Testis (tissue), 3 donors: ENCODE data around the gene CERS2. TPM values are rescaled to one million over a fixed set of nuclear protein-coding genes. Genes with fewer than 3 reads are reported as not detected.

Experiments used
- DNase-seq: peaks from one replicate; pipeline ENCODE4 v3.0.0-alpha.2; 2019
- H3K27ac ChIP-seq, 2 donors: fragments of 200-600 bp; sonication (generic); one replicate each; pipeline ENCODE4 v1.5.1; 2019
- H3K27me3 ChIP-seq: fragments of 200-600 bp; sonication (generic); one replicate; pipeline ENCODE4 v1.5.1; 2019
- H3K36me3 ChIP-seq: fragments of 200-600 bp; sonication (generic); one replicate; pipeline ENCODE4 v1.5.1; 2017; ENCODE audit warnings: low read depth; ENCODE audit errors: missing control alignments
- H3K4me1 ChIP-seq: fragments of 200-600 bp; sonication (generic); one replicate; pipeline ENCODE4 v1.5.1; 2019
- H3K4me3 ChIP-seq, 2 donors: fragments of 200-600 bp; sonication (generic); one replicate each; pipeline ENCODE4 v1.5.1; 2017 to 2019
- H3K9me3 ChIP-seq: fragments of 200-600 bp; sonication (generic); one replicate; pipeline ENCODE4 v1.5.1; 2017
- CTCF ChIP-seq, 3 experiments: fragments of 450-650 bp in 2 of 3; fragments of 200-600 bp in 1 of 3; sonication (generic) in 1 of 3; IDR thresholded peaks; one replicate each; pipeline ENCODE4 v1.5.1; 2016 to 2019; ENCODE audit warnings: antibody characterized with exemption in 3 of 3, mild to moderate bottlenecking in 2 of 3, moderate library complexity in 1 of 3
- POLR2A ChIP-seq: fragments of 450-650 bp; IDR thresholded peaks from one replicate; pipeline ENCODE4 v1.6.1; 2017; ENCODE audit warnings: antibody characterized with exemption, mild to moderate bottlenecking, moderate library complexity
- WGBS, 2 donors: methylation state at CpG; one replicate each; pipeline ENCODE4 v1.1.5; 2018; 5-methylcytosine and 5-hydroxymethylcytosine counted together
- intact Hi-C: fragments of 100-400 bp; cut with DNase I; formaldehyde crosslinking; loops from one replicate; pipeline ENCODE4 v1.15.1; 2023; ENCODE audit warnings: low total_unique reads
- polyA plus RNA-seq: library from polyadenylated mRNA; stranded (reverse); fragments of 350-450 nt; fragmentation: Illumina TruSeq; extraction: RNeasy Lipid Tissue Mini Kit (QIAGEN cat#74804); gene quantifications from one replicate; pipeline ENCODE4 v1.2.3, GENCODE V29; 2014; ENCODE audit warnings: low read depth, low replicate concordance; ENCODE audit not compliant: insufficient read depth
- total RNA-seq, 2 donors: library from RNA; depleted of rRNA; stranded (reverse); fragments of >200 nt; gene quantifications; one replicate each; pipeline ENCODE4 v1.2.3, GENCODE V29; 2016

The CERS2 gene
- total and polyA plus RNA-seq, 3 donors from 2014 or later, result 92.7 to 138 (median 116) TPM

- H3K4me3 ChIP-seq, result no peak overlapping the region
Measured at GRCh38 chr1:150995460-150995859, 20.8 kb upstream of the CERS2 start.

GRCh38 chr1:150994248-150994647 lies 19.6 kb upstream of the CERS2 start:
- Histone ChIP-seq H3K36me3 (no peaks in the 10 kb centered on the region), H3K9me3 (no peaks in the 10 kb centered on the region), H3K4me1 (no peaks in the 10 kb centered on the region), H3K4me3 (no peak overlapping the region), H3K27me3 (no peaks in the 10 kb centered on the region), H3K27ac (no peak overlapping the region)
- no peak for DNase-seq
- intact Hi-C loops, result no loop called here
- WGBS, 2 donors, result 67 to 83% methylated on average over 3 of the region's 3 CpGs
- no peak for TF ChIP-seq POLR2A
- TF ChIP-seq CTCF (IDR thresholded peaks at IDR 0.05), result no peak

More at GRCh38 chr1:150995460-150995859, 20.8 kb upstream of the CERS2 start:
- DNase-seq, result no peak
- intact Hi-C loops, result no loop called here
- TF ChIP-seq POLR2A, result no peak
- no peak for TF ChIP-seq CTCF (IDR thresholded peaks at IDR 0.05)
- Histone ChIP-seq H3K9me3 (no peaks in the 10 kb centered on the region), H3K27ac (peak overlapping the region; percentile 12 to 80), H3K27me3 (no peaks in the 10 kb centered on the region), H3K4me1 (no peaks in the 10 kb centered on the region), H3K36me3 (no peaks in the 10 kb centered on the region)
- WGBS, 2 donors, result 27 to 29% methylated on average over 4 of the region's 4 CpGs

- Histone ChIP-seq H3K9me3 (no peaks in the 10 kb centered on the region), H3K36me3 (no peaks in the 10 kb centered on the region), H3K4me1 (no peaks in the 10 kb centered on the region), H3K27me3 (no peaks in the 10 kb centered on the region), H3K27ac (no peak overlapping the region), H3K4me3 (no peak overlapping the region)
- WGBS, 2 donors, result 65 to 75% methylated on average over 4 of the region's 4 CpGs
- TF ChIP-seq POLR2A (no peak), CTCF (IDR thresholded peaks at IDR 0.05) (no peak)
- intact Hi-C loops, result no loop called here
- no peak for DNase-seq
Measured at GRCh38 chr1:150992626-150993025, 18.0 kb upstream of the CERS2 start.

GRCh38 chr1:150987924-150988323 lies 13.3 kb upstream of the CERS2 start:
- no peaks in the 10 kb centered on the region for H3K36me3 ChIP-seq
- no peak for DNase-seq
- no peak overlapping the region for H3K4me3 ChIP-seq
- no peak overlapping the region for H3K27ac ChIP-seq
- no peak for TF ChIP-seq CTCF (IDR thresholded peaks at IDR 0.05)
- no peak for TF ChIP-seq POLR2A
- 76 to 86% methylated on average over 7 of the region's 7 CpGs for WGBS, 2 donors
- no peaks in the 10 kb centered on the region for H3K4me1 ChIP-seq
- intact Hi-C loops, result no loop called here
- H3K9me3 ChIP-seq, result no peaks in the 10 kb centered on the region
- no peaks in the 10 kb centered on the region for H3K27me3 ChIP-seq

- H3K4me3 ChIP-seq, result no peak overlapping the region
- 87 to 94% methylated on average over 2 of the region's 2 CpGs for WGBS, 2 donors
- intact Hi-C loops, result no loop called here
- peaks cover 19% of the 10 kb centered on the region for H3K4me1 ChIP-seq
- no peak overlapping the region for H3K27ac ChIP-seq
- H3K9me3 ChIP-seq, result no peaks in the 10 kb centered on the region
- H3K27me3 ChIP-seq, result no peaks in the 10 kb centered on the region
- no peak for DNase-seq
- TF ChIP-seq POLR2A (no peak), CTCF (IDR thresholded peaks at IDR 0.05) (no peak)
- H3K36me3 ChIP-seq, result no peaks in the 10 kb centered on the region
Measured at GRCh38 chr1:150985179-150985825, 10.7 kb upstream of the CERS2 start.
